ENCODE measurements around the gene SNW1.
"Not testable (repeated sequence)": the region's sequence is repeated elsewhere in the genome, so short reads cannot be mapped to it uniquely, and the experiment has no call there.

Gene SNW1

GRCh38 chr14:77760381-77761204 is at the start of gene SNW1:
TSS of gene SNW1 (minus strand) at chr14:77761156. CDS start at chr14:77761127, 29 bp downstream.
- Histone ChIP-seq H3K4me3 (ENCODE audit: low read depth in 1 of 5, low read length in 5 of 5) (peak within 1 kb of the TSS; percentile 83 to 100 (median 93)), H3K27ac (ENCODE audit: low read depth, low read length) (peak within 1 kb of the TSS; percentile 88), H3K4me1 (ENCODE audit: control insufficient read depth in 5 of 5, insufficient read depth in 5 of 5, low read length in 5 of 5) (peaks cover 2 to 40% (median 35%) of the 10 kb centered on the region in 5 donors), H3K9me3 (ENCODE audit: control insufficient read depth in 5 of 5, low read length in 5 of 5) (no peaks in the 10 kb centered on the region), H3K27me3 (ENCODE audit: control insufficient read depth in 5 of 5, insufficient read depth in 4 of 5, low read length in 5 of 5) (no peaks in the 10 kb centered on the region), H3K36me3 (ENCODE audit: control insufficient read depth in 5 of 5, insufficient read depth in 5 of 5, low read length in 5 of 5) (peaks cover 0 to 6% (median 0%) of the 10 kb centered on the region in 5 donors), H3K9ac (ENCODE audit: low read length in 5 of 5) (peak within 1 kb of the TSS; percentile 75 to 97 (median 89))

DNA sequence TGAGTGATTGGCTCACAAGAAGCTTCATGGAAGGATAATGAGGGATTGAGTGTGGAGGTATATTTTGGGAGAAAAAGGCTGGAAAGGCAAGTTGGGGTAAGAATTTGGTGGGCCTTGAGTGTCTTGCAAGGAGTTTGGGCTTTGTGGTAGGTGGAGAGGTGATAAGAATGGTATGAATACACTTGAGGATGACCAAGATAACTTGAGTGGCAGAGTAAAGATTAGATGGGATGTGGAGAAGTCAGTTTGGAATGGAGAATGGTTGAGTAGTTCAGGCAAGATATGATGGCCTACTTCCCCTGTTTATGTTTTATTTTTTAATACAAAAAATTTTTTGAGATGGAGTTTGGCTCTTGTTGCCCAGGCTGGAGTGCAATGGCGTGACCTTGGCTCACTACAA is 48.1 kb upstream of the SNW1 start:
- Histone ChIP-seq H3K36me3 (ENCODE audit: control insufficient read depth in 5 of 5, insufficient read depth in 5 of 5, low read length in 5 of 5) (no peaks in the 10 kb centered on the region), H3K4me3 (ENCODE audit: low read depth in 1 of 5, low read length in 5 of 5) (no peak overlapping the region), H3K27ac (ENCODE audit: low read depth, low read length) (no peak overlapping the region), H3K9me3 (ENCODE audit: control insufficient read depth in 5 of 5, low read length in 5 of 5) (no peaks in the 10 kb centered on the region), H3K4me1 (ENCODE audit: control insufficient read depth in 5 of 5, insufficient read depth in 5 of 5, low read length in 5 of 5) (no peaks in the 10 kb centered on the region), H3K27me3 (ENCODE audit: control insufficient read depth in 5 of 5, insufficient read depth in 4 of 5, low read length in 5 of 5) (no peaks in the 10 kb centered on the region), H3K9ac (ENCODE audit: low read length in 5 of 5) (no peak overlapping the region)

DNA sequence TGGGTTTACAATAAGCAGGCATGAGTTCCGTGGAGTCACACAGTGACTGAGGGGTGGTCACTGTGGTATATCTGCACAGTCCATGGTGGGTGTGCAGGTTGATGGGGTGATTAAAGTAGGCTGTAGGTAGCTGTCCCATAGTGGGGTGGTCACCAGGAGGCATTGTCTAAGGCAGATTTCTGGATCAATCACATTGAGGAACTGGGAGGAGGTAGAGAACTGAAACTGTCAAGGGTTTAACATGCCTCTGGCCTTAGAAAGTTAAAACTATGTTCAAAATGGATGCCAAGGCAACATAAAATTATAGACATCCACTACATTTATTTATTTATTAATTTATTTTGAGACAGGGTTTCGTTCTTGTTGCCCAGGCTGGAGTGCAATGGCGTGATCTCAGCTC is 47.3 kb upstream of the SNW1 start:
- H3K4me3 ChIP-seq (ENCODE audit: low read depth in 1 of 5, low read length in 5 of 5), result no peak overlapping the region
- H3K27ac ChIP-seq (ENCODE audit: low read depth, low read length), result no peak overlapping the region
- no peaks in the 10 kb centered on the region for H3K4me1 ChIP-seq (ENCODE audit: control insufficient read depth in 5 of 5, insufficient read depth in 5 of 5, low read length in 5 of 5)
- no peaks in the 10 kb centered on the region for H3K36me3 ChIP-seq (ENCODE audit: control insufficient read depth in 5 of 5, insufficient read depth in 5 of 5, low read length in 5 of 5)
- no peaks in the 10 kb centered on the region for H3K9me3 ChIP-seq (ENCODE audit: control insufficient read depth in 5 of 5, low read length in 5 of 5)
- H3K9ac ChIP-seq (ENCODE audit: low read length in 5 of 5), result no peak overlapping the region
- H3K27me3 ChIP-seq (ENCODE audit: control insufficient read depth in 5 of 5, insufficient read depth in 4 of 5, low read length in 5 of 5), result no peaks in the 10 kb centered on the region

DNA sequence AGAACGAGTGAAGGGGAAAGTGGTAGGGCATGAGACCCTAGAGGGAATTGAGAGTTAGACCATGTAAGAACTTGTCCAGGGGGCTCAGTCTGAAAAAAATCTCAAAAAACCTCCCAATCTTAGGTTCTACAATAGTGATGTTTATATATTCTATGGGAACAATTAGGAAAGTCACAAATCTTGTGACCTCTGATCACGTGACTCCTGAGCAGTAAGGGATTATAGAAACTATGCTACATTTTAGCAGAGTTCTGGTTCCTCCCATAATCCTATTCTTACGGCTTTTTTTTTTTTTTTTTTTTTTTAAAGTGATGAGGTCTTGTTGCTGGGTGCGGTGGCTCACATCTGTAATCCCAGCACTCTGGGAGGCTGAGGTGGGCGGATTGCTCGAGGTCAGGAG is 44.8 kb upstream of the SNW1 start:
- Histone ChIP-seq H3K27me3 (ENCODE audit: control insufficient read depth in 5 of 5, insufficient read depth in 4 of 5, low read length in 5 of 5) (no peaks in the 10 kb centered on the region), H3K36me3 (ENCODE audit: control insufficient read depth in 5 of 5, insufficient read depth in 5 of 5, low read length in 5 of 5) (no peaks in the 10 kb centered on the region), H3K9me3 (ENCODE audit: control insufficient read depth in 5 of 5, low read length in 5 of 5) (no peaks in the 10 kb centered on the region), H3K4me1 (ENCODE audit: control insufficient read depth in 5 of 5, insufficient read depth in 5 of 5, low read length in 5 of 5) (peaks cover 0 to 2% (median under 1%) of the 10 kb centered on the region in 5 donors), H3K27ac (ENCODE audit: low read depth, low read length) (no peak overlapping the region), H3K9ac (ENCODE audit: low read length in 5 of 5) (no peak overlapping the region), H3K4me3 (ENCODE audit: low read depth in 1 of 5, low read length in 5 of 5) (no peak overlapping the region)

DNA sequence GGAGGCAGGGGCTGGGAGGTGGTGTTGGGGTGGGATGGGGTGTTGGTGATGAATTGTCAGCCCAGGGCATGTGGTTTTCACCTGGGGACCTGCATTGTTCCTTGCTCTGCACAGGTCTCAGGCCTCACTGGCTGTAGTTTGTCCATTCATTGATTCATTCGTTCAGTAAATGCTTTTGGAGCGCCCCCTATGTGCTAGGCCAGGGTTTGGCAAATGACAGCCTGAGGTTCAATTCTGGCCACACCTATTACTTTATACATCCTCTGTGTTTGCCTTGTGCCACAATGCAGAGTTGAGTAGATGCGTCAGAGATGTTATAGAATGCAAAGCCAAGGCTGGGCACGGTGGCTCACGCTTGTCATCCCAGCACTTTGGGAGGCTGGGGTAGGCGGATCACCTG is 43.6 kb upstream of the SNW1 start:
- H3K36me3 ChIP-seq (ENCODE audit: control insufficient read depth in 5 of 5, insufficient read depth in 5 of 5, low read length in 5 of 5), result no peaks in the 10 kb centered on the region

DNA sequence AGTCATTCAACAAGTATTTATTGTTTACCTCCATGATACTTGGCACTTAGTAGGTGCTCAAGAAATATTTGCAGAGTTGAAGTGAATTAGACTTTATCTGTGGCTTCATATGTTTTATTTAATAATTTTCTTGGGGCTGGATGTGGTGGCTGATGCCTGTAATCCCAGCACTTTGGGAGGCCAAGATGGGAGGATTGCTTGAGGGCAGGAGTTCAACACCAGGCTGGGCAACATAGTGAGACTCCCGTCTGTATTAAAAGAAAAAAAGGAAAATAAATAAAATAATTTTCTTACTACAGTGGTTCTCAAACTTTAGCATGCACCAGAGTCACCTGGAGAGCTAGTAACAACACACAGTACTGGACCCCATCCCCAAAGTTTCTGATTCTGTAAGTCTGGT is 39.9 kb upstream of the SNW1 start:
- Histone ChIP-seq H3K36me3 (ENCODE audit: control insufficient read depth in 5 of 5, insufficient read depth in 5 of 5, low read length in 5 of 5) (no peaks in the 10 kb centered on the region), H3K9ac (ENCODE audit: low read length in 5 of 5) (peak overlapping the region; percentile 73 to 95 (median 87)), H3K27me3 (ENCODE audit: control insufficient read depth in 5 of 5, insufficient read depth in 4 of 5, low read length in 5 of 5) (no peaks in the 10 kb centered on the region), H3K9me3 (ENCODE audit: control insufficient read depth in 5 of 5, low read length in 5 of 5) (no peaks in the 10 kb centered on the region), H3K27ac (ENCODE audit: low read depth, low read length) (peak overlapping the region; percentile 90), H3K4me1 (ENCODE audit: control insufficient read depth in 5 of 5, insufficient read depth in 5 of 5, low read length in 5 of 5) (peaks cover 0 to 18% (median 15%) of the 10 kb centered on the region in 5 donors), H3K4me3 (ENCODE audit: low read depth in 1 of 5, low read length in 5 of 5) (peak overlapping the region; percentile 69 to 88 (median 81))

More for the DNA sequence above, 43.6 kb upstream of the SNW1 start:
- H3K27ac ChIP-seq (ENCODE audit: low read depth, low read length), result no peak overlapping the region
- no peaks in the 10 kb centered on the region for H3K27me3 ChIP-seq (ENCODE audit: control insufficient read depth in 5 of 5, insufficient read depth in 4 of 5, low read length in 5 of 5)
- H3K9me3 ChIP-seq (ENCODE audit: control insufficient read depth in 5 of 5, low read length in 5 of 5), result no peaks in the 10 kb centered on the region
- H3K4me1 ChIP-seq (ENCODE audit: control insufficient read depth in 5 of 5, insufficient read depth in 5 of 5, low read length in 5 of 5), result peaks cover 0 to 10% (median 5%) of the 10 kb centered on the region in 5 donors
- no peak overlapping the region for H3K4me3 ChIP-seq (ENCODE audit: low read depth in 1 of 5, low read length in 5 of 5)
- H3K9ac ChIP-seq (ENCODE audit: low read length in 5 of 5), result no peak overlapping the region

DNA sequence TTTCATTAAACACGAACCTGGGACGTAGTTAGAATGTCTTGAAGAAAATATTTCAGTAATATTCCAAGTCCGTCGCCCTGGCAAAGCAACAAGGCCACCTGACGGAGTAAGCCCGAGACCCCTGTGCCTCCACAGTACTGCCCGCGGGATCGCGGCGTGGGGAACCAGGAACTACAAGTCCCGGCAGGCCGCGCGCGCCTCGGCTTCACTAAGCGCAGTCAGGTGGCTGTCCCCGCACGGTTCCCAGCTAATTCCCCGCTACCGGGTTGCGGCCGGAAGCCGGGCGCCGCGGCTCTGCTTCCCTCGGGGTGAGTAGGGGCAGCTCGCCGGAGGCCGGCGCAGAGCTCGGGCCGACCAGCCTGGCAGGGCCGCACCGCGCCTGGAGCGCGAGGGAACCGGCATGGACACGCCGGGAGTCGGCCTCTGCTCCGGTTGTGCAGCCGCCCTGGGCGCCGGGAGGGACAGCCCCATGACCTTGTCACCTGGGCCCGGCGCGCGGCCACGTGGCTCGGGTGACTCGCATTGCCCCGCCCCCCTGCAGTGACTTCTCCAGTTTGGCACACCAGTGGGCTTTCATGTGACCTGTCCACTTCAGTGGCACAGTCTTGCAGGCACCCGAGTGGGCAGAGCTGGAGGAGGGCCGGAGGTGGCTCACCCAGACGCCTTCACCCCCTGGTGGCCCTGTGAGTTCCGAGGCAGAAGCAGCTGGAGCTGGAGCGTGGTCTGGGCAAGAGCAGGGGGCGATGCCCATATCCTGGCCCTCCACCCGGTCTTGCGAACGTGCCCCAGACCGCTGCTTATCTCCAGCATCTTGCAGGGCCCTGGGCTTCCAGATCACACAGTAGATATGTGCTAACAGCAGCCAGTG is 39.1 kb upstream of the SNW1 start, which contains the start of gene ADCK1:
Gene ADCK1, plus strand, starts transcription at position 247 of the 868 bp plus-strand sequence. CDS start 18,870 bp downstream, outside the sequence.
- H3K9me3 ChIP-seq (ENCODE audit: control insufficient read depth in 5 of 5, low read length in 5 of 5), result no peaks in the 10 kb centered on the region
- peaks cover 0 to 22% (median 15%) of the 10 kb centered on the region in 5 donors for H3K4me1 ChIP-seq (ENCODE audit: control insufficient read depth in 5 of 5, insufficient read depth in 5 of 5, low read length in 5 of 5)
- peak within 1 kb of the TSS; percentile 69 to 88 (median 81) for H3K4me3 ChIP-seq (ENCODE audit: low read depth in 1 of 5, low read length in 5 of 5)
- peak within 1 kb of the TSS; percentile 73 to 95 (median 87) for H3K9ac ChIP-seq (ENCODE audit: low read length in 5 of 5)
- H3K27ac ChIP-seq (ENCODE audit: low read depth, low read length), result peak within 1 kb of the TSS; percentile 90
- no peaks in the 10 kb centered on the region for H3K36me3 ChIP-seq (ENCODE audit: control insufficient read depth in 5 of 5, insufficient read depth in 5 of 5, low read length in 5 of 5)
- H3K27me3 ChIP-seq (ENCODE audit: control insufficient read depth in 5 of 5, insufficient read depth in 4 of 5, low read length in 5 of 5), result no peaks in the 10 kb centered on the region

GRCh38 chr14:77799456-77799855 is 38.5 kb upstream of the SNW1 start:
- H3K36me3 ChIP-seq (ENCODE audit: control insufficient read depth in 5 of 5, insufficient read depth in 5 of 5, low read length in 5 of 5); H3K27me3 ChIP-seq (ENCODE audit: control insufficient read depth in 5 of 5, insufficient read depth in 4 of 5, low read length in 5 of 5); H3K9me3 ChIP-seq (ENCODE audit: control insufficient read depth in 5 of 5, low read length in 5 of 5): not testable (repeated sequence)
- Histone ChIP-seq H3K27ac (ENCODE audit: low read depth, low read length) (peak overlapping the region; percentile 90), H3K9ac (ENCODE audit: low read length in 5 of 5) (peak overlapping the region in 4 of 5 donors; percentile 81 to 95 (median 88)), H3K4me1 (ENCODE audit: control insufficient read depth in 5 of 5, insufficient read depth in 5 of 5, low read length in 5 of 5) (peaks cover 0 to 22% (median 15%) of the 10 kb centered on the region in 5 donors), H3K4me3 (ENCODE audit: low read depth in 1 of 5, low read length in 5 of 5) (peak overlapping the region; percentile 68 to 88 (median 81))

GRCh38 chr14:77794357-77794756 is 33.4 kb upstream of the SNW1 start:
- Histone ChIP-seq H3K4me1 (ENCODE audit: control insufficient read depth in 5 of 5, insufficient read depth in 5 of 5, low read length in 5 of 5) (peaks cover 0 to 14% (median 3%) of the 10 kb centered on the region in 5 donors), H3K27ac (ENCODE audit: low read depth, low read length) (no peak overlapping the region), H3K27me3 (ENCODE audit: control insufficient read depth in 5 of 5, insufficient read depth in 4 of 5, low read length in 5 of 5) (no peaks in the 10 kb centered on the region), H3K4me3 (ENCODE audit: low read depth in 1 of 5, low read length in 5 of 5) (no peak overlapping the region), H3K9me3 (ENCODE audit: control insufficient read depth in 5 of 5, low read length in 5 of 5) (no peaks in the 10 kb centered on the region), H3K36me3 (ENCODE audit: control insufficient read depth in 5 of 5, insufficient read depth in 5 of 5, low read length in 5 of 5) (no peaks in the 10 kb centered on the region), H3K9ac (ENCODE audit: low read length in 5 of 5) (no peak overlapping the region)

Measured in subcutaneous abdominal adipose tissue (tissue), 5 donors.